HG03139 (cell line): ENCODE results near the gene MARCHF4.

Source experiments
- ATAC-seq: cut with Tn5 transposase; IDR thresholded peaks from one replicate; pipeline ENCODE4 v1.9.1; 2021; ENCODE audit not compliant: unreplicated experiment

The MARCHF4 gene

GRCh38 chr2:216371721-216372702 lies at the start of gene MARCHF4:
MARCHF4 (minus strand) TSS chr2:216372483; CDS start chr2:216370260, 2,223 bp downstream.
- ATAC-seq, result no peak

GRCh38 chr2:216420367-216421101 lies 48.3 kb upstream of the MARCHF4 start:
- ATAC-seq, result no peak

- ATAC-seq, result no peak
These were observed 46.7 kb upstream of the MARCHF4 start for GRCh38 chr2:216418981-216419380.

- no peak for ATAC-seq
These were observed 44.5 kb upstream of the MARCHF4 start for GRCh38 chr2:216416571-216417307.

- ATAC-seq, result no peak
These were observed 43.3 kb upstream of the MARCHF4 start for GRCh38 chr2:216415541-216415940.

- ATAC-seq, result no peak
These were observed 42.6 kb upstream of the MARCHF4 start for GRCh38 chr2:216414772-216415319.

GRCh38 chr2:216413882-216414281 lies 41.6 kb upstream of the MARCHF4 start:
- ATAC-seq, result no peak

GRCh38 chr2:216412022-216412999 lies 40.0 kb upstream of the MARCHF4 start, which contains the start of gene SMARCAL1:
SMARCAL1 (plus strand) TSS chr2:216412484; CDS start chr2:216414705, 2,221 bp downstream.
- ATAC-seq, result peak; percentile 89

- ATAC-seq, result no peak
These were observed 38.3 kb upstream of the MARCHF4 start for GRCh38 chr2:216410550-216410949.

- ATAC-seq, result no peak
These were observed 36.4 kb upstream of the MARCHF4 start for GRCh38 chr2:216408426-216409290.

- ATAC-seq, result no peak
These were observed 34.5 kb upstream of the MARCHF4 start for GRCh38 chr2:216406826-216407225.

GRCh38 chr2:216405588-216405987 lies 33.3 kb upstream of the MARCHF4 start:
- no peak for ATAC-seq

GRCh38 chr2:216404010-216404618 lies 31.8 kb upstream of the MARCHF4 start:
- ATAC-seq, result no peak

- ATAC-seq, result no peak
These were observed 30.5 kb upstream of the MARCHF4 start for GRCh38 chr2:216402751-216403150.

- no peak for ATAC-seq
These were observed 27.3 kb upstream of the MARCHF4 start for GRCh38 chr2:216399621-216400020.

GRCh38 chr2:216394881-216395280 lies 22.6 kb upstream of the MARCHF4 start:
- no peak for ATAC-seq

GRCh38 chr2:216392945-216393840 lies 20.9 kb upstream of the MARCHF4 start:
- ATAC-seq, result no peak
